DMS 273 treated with DMSO at 0.1 percent for 48 hours (cell line): ENCODE measurements around the gene SYT8.

Experiments
- DNase-seq: peaks from one replicate; lab custom pipeline; 2025; lab: John Stamatoyannopoulos, UW

Gene SYT8

DNA sequence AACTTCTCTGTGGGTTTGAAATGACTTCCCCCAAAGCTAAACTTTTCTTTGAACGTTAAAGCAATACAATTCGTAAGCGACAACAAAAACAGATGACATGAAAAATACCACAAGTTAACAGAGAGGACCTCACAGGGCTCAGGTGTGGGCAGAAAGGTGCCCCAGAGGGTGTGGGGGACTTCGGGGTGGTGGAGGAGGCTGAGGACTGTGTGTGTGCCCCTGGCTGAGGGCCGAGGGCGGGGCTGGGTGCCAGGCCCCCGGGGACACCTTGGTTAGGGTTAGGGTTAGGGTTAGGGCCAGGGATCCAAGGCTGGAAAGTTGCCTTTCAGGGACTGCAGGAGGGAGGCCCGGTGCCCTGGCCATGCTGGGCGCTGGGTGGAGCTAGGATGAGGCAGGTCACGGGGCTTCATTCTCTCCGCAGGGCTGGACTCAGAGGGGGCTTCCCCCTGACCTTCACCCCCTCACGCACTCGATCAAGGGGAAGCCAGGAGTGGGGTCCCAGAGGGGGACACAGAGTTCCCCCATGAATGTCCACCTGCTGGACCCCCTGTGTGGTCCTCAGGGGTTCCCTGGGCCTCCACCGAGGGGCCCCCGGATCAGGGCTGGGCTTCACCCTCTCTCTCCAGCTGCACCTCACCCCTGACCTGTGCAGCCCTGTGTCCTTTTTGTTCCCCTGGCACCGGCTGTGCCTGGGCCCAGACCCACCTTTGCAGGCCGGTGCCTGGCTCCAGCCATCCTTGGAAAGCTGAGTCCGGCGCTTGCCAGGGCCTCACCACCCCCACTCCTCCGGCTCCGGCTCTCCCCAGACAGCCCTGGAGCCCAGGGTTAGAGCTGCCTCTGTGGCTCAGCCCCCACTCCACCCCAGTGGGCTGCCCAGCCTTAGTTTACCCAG, 11.0 kb downstream of the SYT8 start:
- no peak for DNase-seq

DNA sequence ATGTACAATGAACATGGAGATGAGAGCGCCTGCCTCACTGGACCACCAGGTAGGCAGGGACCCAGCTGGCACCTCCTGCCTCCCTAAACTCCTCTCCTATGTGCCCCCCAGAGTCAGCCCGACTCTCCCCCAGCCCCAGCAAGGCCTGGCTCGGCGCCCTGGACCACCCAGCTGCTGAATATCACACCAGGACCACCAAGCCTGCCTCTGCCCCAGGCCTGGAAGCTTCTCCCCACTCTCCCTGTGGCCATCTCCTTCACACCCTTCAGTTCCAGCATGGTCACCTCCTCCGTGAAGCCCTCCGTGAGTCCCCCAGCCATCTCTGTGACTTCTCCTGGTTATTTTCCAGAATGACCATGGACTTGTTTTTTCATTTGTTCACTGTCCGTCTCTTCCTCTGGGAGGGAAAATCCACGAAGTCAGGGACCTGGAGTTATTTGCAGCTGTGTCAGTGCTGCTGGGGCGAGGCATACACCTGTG, 11.7 kb downstream of the SYT8 start:
- no peak for DNase-seq

DNA sequence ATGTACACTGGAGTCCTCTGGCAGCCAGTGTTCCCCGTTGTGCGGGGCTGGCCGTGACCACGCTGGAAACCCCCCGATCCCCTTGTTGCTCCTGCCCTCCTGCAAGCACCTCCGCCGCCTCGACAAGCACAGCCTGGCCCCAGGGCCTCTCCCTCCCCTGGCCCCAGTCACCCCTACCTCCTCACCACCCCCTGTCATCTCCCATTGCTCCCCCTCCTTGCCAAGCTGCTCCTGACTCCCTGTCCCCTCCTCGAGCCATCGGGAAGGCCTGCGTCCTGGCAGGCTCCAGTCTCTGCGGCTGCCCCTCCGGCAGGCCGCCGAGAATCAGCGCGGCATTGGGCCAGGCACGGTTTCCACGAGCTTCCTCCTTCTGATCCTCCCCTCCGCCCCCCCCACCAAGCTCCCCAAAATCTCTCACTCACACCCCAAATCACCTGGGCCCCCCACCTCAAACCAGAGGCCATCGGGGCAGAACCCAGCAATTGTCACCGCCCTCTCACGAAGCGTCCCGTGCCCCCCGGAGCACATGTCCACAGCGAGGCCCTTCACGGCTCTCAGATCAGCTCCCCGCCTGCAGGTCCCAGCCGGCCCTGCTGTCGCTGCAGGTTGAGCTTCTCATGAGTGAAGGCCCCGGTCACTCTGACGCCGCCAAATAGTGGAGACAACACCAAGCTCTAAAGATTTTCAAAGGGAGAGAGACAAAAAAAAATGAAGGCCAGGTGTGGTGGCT, 12.4 kb downstream of the SYT8 start:
- no peak for DNase-seq

DNA sequence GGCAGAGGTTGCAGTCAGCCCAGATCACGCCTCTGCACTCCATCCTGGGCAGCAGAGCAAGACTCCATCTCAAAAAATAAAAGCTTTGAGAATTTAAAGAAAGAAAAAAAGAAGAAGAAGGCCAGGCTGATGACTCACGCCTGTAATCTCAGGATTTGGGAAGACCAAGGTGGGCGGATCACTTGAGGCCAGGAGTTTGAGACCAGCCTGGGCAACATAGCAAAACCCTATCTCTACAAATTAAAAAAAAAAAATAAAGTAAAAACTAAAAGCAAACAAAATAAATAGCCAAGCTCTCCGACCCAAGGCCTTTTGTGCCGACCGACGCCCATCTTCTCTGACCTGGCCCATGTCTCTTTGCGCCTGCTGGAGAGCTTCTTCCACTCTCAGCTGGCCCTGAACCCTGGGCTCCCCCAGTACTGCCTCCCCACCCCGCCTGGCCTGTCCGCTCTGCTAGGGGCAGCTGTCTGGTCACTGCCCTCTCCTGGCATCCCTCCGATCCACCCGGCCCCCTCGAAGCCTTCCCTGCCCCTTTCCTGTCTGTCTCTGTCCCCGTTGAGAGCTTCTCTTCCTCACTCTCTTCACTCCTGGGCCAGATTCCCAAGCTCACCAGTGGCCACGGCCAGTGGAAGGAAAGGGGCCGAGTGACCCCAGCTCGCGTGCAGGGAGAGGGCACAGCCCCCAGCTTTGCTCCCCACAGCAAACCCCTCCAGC, 13.3 kb downstream of the SYT8 start:
- DNase-seq = no peak

DNA sequence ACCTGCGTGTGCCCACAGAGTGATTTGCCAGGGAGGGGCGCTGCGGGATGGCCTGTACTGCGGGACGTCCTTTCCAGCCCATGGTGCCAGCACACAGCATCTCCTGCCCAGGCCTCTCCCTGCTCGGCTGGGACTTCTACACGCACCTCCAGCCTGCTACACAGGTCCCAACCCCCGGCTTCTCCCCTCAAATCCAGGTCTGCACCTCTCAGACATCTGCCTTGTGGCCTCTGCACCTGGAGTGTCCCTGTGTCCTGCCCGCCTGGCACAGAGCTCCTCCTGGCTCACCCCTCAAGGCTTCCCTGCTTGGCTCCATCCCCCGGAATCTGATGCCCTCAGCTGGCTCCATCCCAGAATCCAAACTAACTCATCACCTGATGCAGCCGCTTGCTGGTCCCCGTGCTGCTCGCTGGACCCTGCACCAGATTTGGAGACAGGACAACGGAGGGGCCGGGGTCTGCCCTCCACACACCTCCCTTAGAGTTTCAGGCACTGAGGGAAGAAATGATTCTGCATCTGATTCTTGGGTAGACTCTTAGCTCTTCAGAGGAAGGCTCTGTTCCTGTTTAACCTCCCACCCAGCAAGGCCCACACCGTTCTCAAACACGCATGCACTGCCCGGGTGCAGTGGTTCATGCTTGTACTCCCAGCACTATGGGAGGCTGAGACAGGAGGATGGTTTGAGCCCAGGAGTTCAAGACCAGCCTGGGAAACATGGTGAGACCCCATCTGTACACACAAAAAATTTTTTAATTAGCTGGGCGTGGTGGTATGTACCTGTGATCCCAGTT, 14.0 kb downstream of the SYT8 start:
- no peak for DNase-seq

DNA sequence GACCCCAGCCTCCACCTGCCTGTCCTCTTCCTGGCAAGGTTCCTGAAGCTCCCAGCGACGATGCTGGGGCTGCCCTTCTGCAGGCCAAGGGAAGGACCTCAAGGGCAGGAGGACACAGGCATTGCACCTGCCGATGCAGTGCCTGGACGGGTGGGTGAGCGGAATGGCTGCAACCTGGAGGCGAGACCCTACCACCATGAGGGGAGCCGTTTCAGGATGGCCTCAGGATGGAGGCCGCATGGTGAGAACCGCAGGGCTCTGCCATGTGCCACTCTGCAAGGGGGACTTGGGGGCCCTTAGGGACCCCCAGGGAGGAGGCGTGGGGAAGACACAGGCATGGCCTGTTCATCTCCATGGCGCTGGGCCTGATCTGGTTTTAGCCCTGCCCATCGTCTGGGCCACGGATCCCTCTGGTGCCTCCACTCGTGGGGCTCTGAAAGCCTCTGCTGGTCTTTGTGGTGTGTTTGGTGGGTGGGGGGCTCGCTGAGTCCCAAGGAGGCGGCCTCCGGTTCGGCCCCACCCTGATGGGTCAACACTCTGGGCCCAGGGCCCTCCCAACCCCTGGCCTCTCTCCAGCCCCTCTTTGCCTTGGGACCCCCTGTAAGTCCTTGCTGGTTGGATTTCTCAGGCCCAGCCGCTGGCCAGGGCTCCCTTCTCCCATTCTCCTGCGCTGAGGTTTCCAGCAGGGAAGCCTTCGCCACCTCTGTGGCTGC, 16.8 kb downstream of the SYT8 start:
- no peak for DNase-seq

DNA sequence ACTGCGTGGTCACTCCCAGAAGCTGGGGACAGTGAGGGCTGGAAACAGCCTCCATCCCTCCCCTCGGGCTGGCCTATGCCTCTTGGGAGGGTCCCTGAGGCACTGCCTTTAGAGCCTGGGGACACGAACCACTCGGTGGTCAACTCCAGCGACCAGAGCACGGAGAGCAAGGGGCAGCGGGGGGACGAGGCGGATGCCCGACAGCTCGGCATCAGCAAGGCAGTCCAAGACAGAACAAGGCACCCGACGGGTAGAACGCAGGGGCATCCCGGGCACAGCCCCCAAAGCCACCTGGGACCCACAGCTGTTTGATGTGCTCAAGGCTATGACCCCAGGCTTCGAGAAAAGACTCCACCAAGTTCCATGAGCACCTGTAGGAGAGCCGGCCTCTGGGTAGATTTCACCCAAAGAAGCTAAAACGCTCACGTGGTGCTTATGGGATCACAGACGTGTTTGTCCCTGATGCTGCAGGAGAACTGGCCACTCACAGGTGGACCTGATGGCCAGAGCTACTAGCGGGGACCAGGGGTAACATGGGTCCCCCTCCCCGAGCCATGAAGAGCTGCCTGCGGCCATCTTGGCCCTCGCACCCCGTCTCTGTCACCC, 17.6 kb downstream of the SYT8 start:
- no peak for DNase-seq

DNA sequence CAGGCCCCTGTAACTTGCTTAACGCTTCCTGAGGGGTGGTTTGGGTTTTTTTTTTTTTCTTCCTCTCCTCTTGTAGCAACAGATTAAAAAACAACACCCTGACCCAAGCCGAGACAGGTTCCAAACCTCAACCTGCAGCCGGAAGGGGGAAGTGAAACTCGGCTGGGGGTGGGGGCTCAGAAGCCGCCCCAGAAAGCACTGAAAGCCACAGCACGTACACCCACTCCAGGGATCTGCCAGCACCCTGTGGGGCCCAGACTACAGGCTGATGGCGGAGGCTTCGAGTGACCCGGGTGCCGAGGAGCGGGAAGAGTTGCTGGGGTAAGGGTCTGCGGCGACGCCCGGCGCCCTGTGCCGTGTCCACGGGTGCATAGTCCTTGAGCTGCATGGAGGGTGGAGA, 18.1 kb downstream of the SYT8 start, which contains the start of gene LSP1:
LSP1 (plus strand) TSS at position 208 of the 400 bp plus-strand sequence; CDS start at position 269, 61 bp downstream.
- no peak for DNase-seq

DNA sequence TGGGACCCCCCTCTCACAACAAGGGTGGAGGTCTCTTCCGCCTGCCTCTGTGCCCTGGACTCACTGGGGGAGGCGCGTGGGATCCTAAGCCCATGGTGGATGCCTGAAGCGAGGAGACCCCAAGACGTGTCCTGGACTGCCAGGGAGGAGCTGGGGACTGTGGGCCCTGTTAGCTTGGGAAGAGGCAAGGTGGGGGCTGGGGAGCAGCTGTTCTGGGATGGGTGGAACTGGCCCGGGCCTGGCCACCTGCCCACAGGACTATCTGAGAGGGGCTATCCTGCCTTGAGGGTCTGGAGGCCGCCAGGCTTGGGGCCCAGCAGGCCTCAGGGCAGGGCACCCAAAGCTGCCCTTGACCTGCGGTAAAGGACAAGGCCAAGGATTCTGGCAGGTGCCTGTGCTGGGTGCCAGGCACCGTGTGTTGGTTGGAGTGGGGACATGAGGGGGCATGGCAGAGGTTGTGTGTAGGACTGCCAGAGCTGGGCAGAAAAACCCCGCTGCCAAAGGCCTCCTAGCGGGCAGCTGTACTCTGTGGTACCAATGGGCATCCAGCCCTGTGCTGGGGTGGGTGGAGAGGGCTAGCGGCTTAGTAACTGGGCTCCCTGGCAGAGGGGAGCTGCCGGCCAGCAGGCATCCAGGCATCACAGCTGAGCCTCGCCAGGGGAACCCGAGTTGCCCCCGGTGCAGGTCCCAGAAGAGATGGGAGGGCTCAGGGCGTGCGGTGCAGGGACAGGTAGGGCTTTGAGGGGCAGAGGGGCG, 18.8 kb downstream of the SYT8 start:
- DNase-seq = no peak

DNA sequence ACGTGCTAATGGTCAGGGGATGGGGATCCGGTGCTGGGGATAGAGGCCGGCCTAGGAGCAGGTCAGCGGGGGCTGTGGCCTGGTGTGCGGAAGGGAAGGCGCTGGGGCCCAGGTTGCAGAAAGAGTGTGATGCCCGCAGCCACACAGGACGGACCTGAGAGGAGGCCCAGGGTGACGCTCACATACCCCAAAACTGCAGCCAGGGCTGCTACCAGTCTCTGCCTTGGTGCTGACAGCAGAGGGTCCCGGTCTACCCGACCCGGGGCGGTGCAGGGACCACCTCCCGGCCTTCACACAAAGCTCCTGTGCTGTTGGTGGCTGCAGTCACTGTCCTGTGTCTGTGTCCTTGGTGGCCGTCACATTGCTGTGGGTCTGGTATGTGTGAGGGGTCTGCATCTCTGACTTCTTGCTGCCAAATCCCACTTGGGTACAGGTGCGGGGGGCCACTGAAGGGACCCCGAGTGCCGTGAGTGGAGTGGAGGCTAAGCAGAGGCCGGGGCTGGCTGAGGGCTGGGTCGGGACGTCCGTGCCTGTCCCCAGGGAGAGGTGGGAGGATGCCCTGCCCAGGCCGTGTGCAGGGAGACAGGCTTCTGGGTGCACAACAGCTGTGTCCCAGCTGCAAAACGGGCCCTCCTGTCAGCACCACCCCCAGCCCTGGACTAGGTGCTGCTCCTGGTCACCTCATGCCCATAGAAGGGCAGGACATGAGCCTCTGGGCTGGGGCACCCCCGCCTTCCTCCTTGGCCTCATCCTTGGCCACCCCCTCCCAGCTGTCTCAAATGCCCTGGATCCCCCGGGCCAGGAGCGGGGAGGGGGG, 19.6 kb downstream of the SYT8 start:
- no peak for DNase-seq

DNA sequence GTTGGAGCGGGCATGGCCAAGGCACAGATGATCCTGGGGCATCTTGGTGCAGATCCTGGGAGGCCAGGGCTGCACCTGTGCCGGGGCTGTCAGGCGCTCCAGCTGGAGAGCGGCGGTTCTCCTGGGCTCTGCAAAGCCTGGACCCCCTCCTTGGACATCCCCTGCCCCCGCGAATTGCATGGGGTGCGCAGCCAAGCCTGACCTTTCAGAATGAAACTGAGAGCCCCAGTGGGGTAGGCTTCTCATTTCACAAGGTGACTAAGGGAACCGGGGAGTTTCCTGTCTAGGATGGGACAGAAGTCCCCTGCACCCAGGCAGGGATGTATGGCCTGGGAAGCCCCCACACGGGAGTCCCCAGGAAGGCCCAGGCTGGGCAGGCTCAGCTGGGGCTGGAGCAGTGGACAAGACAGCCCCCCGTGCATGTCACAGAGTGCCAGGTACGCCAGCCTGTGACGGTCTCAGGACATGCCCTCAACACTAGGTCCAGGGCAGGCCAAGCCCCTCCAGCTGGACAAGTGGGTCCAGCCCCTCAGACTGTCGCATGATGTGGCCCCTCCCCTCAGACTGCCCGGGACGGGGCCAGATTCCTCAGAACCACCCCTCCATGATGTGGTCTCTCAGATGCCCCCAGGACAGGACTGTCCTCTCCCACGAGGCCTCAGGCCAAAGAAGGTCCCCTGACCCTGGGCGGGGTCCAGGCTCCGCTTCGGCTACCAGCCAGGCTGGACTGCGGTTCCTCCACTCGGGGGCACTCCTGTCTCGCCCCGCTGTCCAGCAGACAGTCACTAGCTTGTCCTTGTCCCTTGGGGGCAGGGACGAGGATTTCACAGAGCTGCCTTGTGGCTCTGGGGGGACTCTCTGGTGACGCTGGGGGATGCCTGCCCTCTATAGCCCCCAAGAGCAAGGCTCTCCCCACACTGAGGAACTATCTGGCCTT, 20.4 kb downstream of the SYT8 start:
- no peak for DNase-seq

DNA sequence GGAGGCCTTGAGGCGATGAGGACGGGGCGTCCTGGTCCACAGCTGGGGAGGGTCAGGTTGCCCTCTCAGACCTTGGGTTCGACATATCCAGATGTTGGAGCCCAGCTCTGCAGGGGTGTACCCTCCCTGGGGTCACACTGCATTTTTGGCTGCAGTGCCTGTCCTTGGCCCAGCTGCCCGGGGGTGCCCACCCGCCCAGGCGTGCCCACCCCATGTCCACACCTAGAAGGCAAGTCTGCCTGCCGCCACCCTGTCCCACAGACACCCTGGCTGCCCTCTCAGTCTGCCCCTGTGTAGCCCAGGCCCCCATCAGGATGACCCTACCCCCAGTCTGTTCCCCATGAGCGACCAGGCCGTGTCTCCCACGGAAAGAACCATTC, 21.1 kb downstream of the SYT8 start:
- no peak for DNase-seq

DNA sequence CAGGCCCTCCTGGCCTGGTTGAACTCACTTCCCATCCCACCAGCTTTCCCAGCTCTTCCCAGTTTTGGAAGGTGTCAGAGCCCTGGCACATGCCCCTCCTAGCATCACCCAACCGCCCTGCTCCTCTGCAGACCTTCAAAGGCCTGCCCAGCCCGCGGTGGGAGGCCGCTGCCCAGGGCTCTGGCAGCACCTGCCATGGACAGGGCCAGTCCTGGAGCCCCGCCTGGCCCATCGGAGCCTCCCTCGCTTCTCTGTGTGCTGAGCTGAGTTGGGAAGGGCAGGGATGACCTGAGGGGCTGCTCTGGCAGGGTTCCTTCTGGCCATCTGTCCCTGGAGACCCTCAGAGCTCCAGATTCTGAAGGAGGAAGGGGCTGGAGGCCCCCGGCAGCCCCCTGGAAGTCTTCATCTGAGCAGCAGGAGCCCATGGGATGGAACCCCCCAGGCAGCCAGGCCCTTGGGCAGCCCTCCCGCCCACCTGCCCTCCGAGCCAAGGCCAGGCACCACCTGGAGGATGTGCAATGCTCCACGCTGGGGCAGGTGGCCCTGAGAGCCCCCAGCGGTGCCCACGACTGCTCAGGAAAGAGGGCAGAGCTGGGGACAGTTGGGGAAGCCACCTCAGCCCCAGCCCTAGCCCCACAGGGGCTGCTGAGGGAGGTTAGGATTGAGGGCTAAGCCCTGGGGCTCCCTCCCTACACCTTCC, 21.7 kb downstream of the SYT8 start:
- DNase-seq = no peak

DNA sequence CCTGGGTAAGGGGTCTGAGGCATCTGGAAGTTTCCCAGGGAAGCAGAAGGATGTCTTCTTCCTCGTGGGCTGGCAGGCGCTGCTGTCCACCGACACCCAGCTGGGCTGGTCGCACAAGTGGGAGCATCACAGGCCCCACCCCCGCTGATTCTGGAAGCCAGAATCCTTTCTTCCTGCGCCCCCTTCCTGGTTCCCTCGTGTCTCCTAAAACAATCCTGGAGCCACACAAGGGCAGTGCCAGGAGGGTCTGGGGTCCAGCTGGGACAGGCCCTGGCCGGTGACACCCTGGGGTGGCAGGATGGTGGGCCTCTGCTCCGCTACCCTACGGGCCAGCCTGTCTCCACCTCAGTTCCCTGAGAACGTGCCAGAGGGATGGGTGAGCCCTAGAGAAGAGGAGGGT, 22.3 kb downstream of the SYT8 start:
- no peak for DNase-seq

DNA sequence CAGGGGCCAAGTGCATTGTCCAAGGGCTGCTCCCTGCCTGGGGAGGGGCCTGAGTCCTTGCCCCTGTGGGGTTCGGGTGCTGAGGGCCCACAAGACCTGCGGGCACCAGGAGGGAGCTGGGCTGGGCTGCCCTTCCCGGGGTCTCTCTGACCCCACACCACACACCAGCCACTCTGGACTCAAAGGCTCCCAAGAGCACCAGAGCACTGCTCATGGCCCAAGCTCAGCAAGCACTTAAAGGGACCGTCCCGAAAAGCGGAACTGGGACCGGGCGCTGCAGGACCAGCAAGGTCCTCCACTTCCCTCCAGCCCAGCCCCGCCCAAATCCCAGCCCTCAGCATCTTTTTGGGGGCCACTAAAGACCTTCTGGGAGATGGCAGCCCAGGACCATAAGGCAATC, 23.4 kb downstream of the SYT8 start:
- no peak for DNase-seq

DNA sequence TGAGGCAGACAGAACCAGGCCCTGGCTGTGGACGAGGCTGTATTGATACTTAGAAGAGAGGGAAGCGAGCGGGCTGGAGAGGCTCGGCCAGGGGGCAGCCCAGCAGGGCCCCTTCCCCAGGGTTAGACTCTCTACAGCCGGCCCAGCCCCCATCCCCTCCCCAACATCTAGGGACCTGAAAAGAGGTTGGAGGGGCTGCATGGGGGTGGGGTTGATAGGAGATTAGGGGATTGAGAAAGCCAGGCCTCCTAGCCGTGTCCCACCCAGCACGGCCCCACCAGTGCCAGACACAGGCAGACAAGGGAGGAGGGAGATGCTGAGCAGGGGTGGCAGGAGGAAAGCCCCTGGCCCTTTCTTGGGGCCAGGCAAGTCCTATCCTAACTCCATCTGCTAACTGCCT, 23.8 kb downstream of the SYT8 start:
- DNase-seq = no peak

DNA sequence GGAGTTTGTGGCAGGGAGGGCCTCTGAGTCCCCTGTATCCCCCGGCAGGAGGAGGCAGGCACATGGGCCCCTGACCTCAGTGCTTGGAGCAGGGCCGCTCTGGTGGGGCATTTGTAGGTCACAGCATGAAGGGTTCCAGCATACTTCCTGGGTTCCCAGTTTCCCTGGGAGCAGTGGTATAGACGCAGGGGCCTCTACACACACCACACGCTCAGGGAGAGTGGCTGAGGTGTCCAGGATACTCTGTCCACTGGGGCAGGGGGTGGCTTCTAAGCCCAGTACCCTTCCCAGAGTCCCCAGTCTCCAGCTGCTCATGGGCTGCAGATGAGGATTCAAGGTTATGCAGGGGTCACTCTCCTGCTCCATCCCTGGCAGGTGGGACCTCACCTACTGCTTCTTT, 24.2 kb downstream of the SYT8 start:
- DNase-seq = no peak
